Naive thymus-derived CD4-positive, alpha-beta T cell (primary cell): ENCODE results near the gene ATP7B. TPM values are rescaled to one million over a fixed set of nuclear protein-coding genes. Genes with fewer than 3 reads are reported as not detected.

ENCODE experiments used
- ATAC-seq: fragments of 150-1000 bp; cut with Tn5 transposase; 2 replicates; pipeline ENCODE4 v1.10.0; 2021; ENCODE audit warnings: mild to moderate bottlenecking, moderate library complexity
- CTCF ChIA-PET: fragments of 350-600 bp; sonication (Branson Sonifier 250); formaldehyde crosslinking; loops from one replicate; lab custom pipeline; 2021; ENCODE audit warnings: antibody characterized with exemption; lab: Charles Lee
- POLR2A ChIA-PET: fragments of 350-600 bp; sonication (Branson Sonifier 250); formaldehyde crosslinking; loops from one replicate; lab custom pipeline; 2021; ENCODE audit warnings: antibody characterized with exemption, inconsistent platforms; lab: Charles Lee
- DNase-seq, 9 donors: peaks; one replicate each; pipeline versions ENCODE4 v3.0.0 to v3.0.0-alpha.2; 2020 to 2022; ENCODE audit warnings: mixed read lengths in 1 of 9
- H3K27ac ChIP-seq: one replicate; pipeline ENCODE4 v1.7.0; 2013; ENCODE audit warnings: mild to moderate bottlenecking, low read depth, low read length, moderate library complexity
- H3K27me3 ChIP-seq, 2 donors: one replicate each; pipeline ENCODE4 v1.7.0; 2013; ENCODE audit warnings: low read length in 2 of 2, mild to moderate bottlenecking in 2 of 2, moderate library complexity in 2 of 2; ENCODE audit not compliant: control insufficient read depth in 2 of 2, insufficient read depth in 2 of 2
- H3K36me3 ChIP-seq, 3 experiments: 1 replicate in 2 of 3; 2 replicates in 1 of 3; pipeline ENCODE4 v1.7.0; 2013; ENCODE audit warnings: low read length in 3 of 3, mild to moderate bottlenecking in 3 of 3, moderate library complexity in 1 of 3; ENCODE audit not compliant: insufficient read depth in 3 of 3, control insufficient read depth in 2 of 3
- H3K4me1 ChIP-seq, 2 donors: one replicate each; pipeline ENCODE4 v1.7.0; 2013; ENCODE audit warnings: low read length in 2 of 2, mild to moderate bottlenecking in 2 of 2, moderate library complexity in 1 of 2; ENCODE audit not compliant: control insufficient read depth in 2 of 2, insufficient read depth in 2 of 2
- H3K4me3 ChIP-seq: 2 replicates; pipeline ENCODE4 v1.7.0; 2013; ENCODE audit warnings: mild to moderate bottlenecking, low read length
- H3K9me3 ChIP-seq, 3 experiments: 1 replicate in 2 of 3; 2 replicates in 1 of 3; pipeline ENCODE4 v1.7.0; 2013; ENCODE audit warnings: low read length in 3 of 3; ENCODE audit not compliant: control insufficient read depth in 2 of 3
- H3K27ac Mint-ChIP-seq, 9 donors: one replicate each; pipeline ENCODE4 v1.8.0; 2020 to 2022; ENCODE audit warnings: mixed read lengths in 9 of 9, mild to moderate bottlenecking in 8 of 9, moderate library complexity in 5 of 9, inconsistent platforms in 2 of 9
- H3K27me3 Mint-ChIP-seq, 5 donors: one replicate each; pipeline ENCODE4 v1.8.0; 2021 to 2022; ENCODE audit warnings: mixed read lengths in 5 of 5, mild to moderate bottlenecking in 1 of 5
- H3K36me3 Mint-ChIP-seq, 5 donors: one replicate each; pipeline ENCODE4 v1.8.0; 2020 to 2022; ENCODE audit warnings: mixed read lengths in 5 of 5, mild to moderate bottlenecking in 3 of 5, inconsistent platforms in 1 of 5
- H3K4me1 Mint-ChIP-seq, 7 donors: one replicate each; pipeline ENCODE4 v1.8.0; 2020 to 2022; ENCODE audit warnings: mixed read lengths in 7 of 7, mild to moderate bottlenecking in 3 of 7, inconsistent platforms in 1 of 7
- H3K4me3 Mint-ChIP-seq, 10 donors: one replicate each; pipeline ENCODE4 v1.8.0; 2020 to 2022; ENCODE audit warnings: mild to moderate bottlenecking in 10 of 10, mixed read lengths in 10 of 10, moderate library complexity in 6 of 10, inconsistent platforms in 2 of 10
- H3K9me3 Mint-ChIP-seq, 11 donors: one replicate each; pipeline ENCODE4 v1.8.0; 2020 to 2022; ENCODE audit warnings: mixed read lengths in 11 of 11, mild to moderate bottlenecking in 4 of 11, inconsistent platforms in 1 of 11, moderate library complexity in 1 of 11
- intact Hi-C, 2 donors: fragments of 100-400 bp; cut with micrococcal nuclease; formaldehyde crosslinking; loops; one replicate each; pipeline ENCODE4 v1.15.1; 2023
- polyA plus RNA-seq, 2 donors: library from polyadenylated mRNA; unstranded; fragments of 300-500 nt; fragmentation: Illumina TruSeq; gene quantifications; one replicate each; pipeline ENCODE4 v1.2.3, GENCODE V29; 2021
- total RNA-seq, 6 experiments: library from RNA in 5 of 6; stranded (reverse) in 5 of 6; gene quantifications; 1 replicate in 5 of 6; 2 replicates in 1 of 6; pipeline ENCODE4 v1.2.3 and lab custom pipeline; 2021 to 2026

The ATP7B gene
- total and polyA plus RNA-seq, 7 experiments from 2014 or later, result 0.18 to 1.4 (median 1.3) TPM

DNA sequence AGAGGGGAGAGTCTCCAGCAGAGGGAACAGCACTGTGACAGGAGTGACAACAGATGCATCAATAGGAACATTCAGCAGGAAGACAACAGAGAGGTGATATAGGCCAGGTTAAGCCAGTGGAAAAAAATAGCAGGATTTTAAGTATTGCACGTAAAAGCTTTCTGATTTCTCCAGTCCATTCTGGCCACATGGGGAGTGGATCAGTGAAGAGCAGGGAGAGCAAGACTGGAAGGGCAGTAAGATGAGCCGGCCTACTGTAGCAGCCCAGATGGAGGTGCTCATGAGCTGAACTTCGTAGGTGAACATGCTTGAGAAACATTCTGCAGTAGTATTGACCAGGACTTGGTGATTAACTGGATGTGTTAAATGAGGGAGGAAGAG is 15.0 kb upstream of the ATP7B start:
- Histone ChIP-seq H3K4me3 (no peak overlapping the region), H3K36me3 (peaks cover 0 to 59% (median 12%) of the 10 kb centered on the region in 3 experiments), H3K4me1 (no peaks in the 10 kb centered on the region), H3K27ac (no peak overlapping the region), H3K27me3 (no peaks in the 10 kb centered on the region), H3K9me3 (peaks cover 0 to 4% (median 0%) of the 10 kb centered on the region in 3 experiments)
- intact Hi-C loops, result loop anchor here in 1 of 2 donors (2.0 kb wide), 1 partner anchor 13 kb away; the partner anchor contains the start of gene ALG11
- no peaks in the 10 kb centered on the region for H3K27me3 Mint-ChIP-seq
- peaks cover 5 to 59% (median 40%) of the 10 kb centered on the region in 7 donors for H3K4me1 Mint-ChIP-seq
- H3K9me3 Mint-ChIP-seq, result peaks cover 3 to 58% (median 17%) of the 10 kb centered on the region in 11 donors
- no peak for ATAC-seq
- CTCF ChIA-PET, result interaction anchor here (0.5 kb wide), 2 partner anchors 155 to 174 kb away, joined by 3 to 4 read pairs; no protein-coding TSS in a partner anchor
- peak overlapping the region in 1 of 9 donors; percentile 47 for H3K27ac Mint-ChIP-seq
- POLR2A ChIA-PET, result no interaction called here
- peaks cover 36 to 92% (median 87%) of the 10 kb centered on the region in 5 donors for H3K36me3 Mint-ChIP-seq
- peak overlapping the region in 5 of 10 donors; percentile 19 to 60 (median 49) for H3K4me3 Mint-ChIP-seq
- no peak for DNase-seq

DNA sequence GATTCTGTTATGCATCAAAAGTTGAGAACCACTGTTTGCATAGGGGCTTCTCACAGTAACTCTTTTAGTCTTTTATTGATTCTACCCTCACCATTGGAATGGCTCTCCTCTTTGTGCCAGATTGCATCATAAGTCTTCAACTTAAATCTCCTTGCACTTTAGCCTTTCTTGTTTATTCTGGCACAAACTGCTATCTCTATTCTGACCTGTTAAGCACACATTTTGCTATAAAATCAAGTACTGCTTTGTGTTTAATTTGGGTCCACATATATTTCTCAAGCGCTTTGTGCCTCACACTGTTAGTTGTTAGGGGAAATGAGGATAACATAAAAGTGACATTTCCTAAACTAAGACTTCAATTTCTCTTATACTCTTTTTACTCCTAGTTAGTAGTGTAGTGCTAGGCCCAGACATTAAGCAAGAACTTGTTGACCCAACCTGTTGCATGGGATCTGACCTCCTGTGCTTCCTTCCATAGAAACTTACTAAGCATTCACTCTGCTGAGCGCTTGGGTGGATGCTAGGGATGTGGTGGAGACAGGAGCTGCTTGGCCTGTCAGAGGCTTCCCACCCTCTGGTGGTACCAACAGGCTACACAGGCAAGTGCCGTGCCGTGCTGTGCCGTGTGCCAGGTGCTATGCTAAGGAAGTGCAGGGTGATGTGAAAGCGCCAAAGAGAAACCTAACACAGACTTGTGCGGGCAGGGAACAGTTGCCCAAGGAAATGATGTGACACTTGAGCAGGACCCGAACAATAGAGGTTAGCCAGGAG is 14.4 kb upstream of the ATP7B start:
- DNase-seq, result no peak
- no peak overlapping the region for H3K27ac ChIP-seq
- H3K27me3 ChIP-seq, result no peaks in the 10 kb centered on the region
- peak overlapping the region in 5 of 10 donors; percentile 34 to 60 (median 49) for H3K4me3 Mint-ChIP-seq
- ChIA-PET CTCF (interaction anchor here (0.5 kb wide), 1 partner anchor 174 kb away, joined by 3 read pairs; no protein-coding TSS in a partner anchor), POLR2A (no interaction called here)
- ATAC-seq, result no peak
- H3K4me1 ChIP-seq, result no peaks in the 10 kb centered on the region
- peaks cover 0 to 4% (median 0%) of the 10 kb centered on the region in 3 experiments for H3K9me3 ChIP-seq
- peak overlapping the region in 1 of 9 donors; percentile 47 for H3K27ac Mint-ChIP-seq
- H3K36me3 ChIP-seq, result peaks cover 0 to 64% (median 12%) of the 10 kb centered on the region in 3 experiments
- H3K9me3 Mint-ChIP-seq, result peaks cover 3 to 56% (median 14%) of the 10 kb centered on the region in 11 donors
- intact Hi-C loops, result loop anchor here in 1 of 2 donors (2.0 kb wide), 1 partner anchor 13 kb away; the partner anchor contains the start of gene ALG11
- H3K4me1 Mint-ChIP-seq, result peaks cover 5 to 64% (median 42%) of the 10 kb centered on the region in 7 donors
- H3K4me3 ChIP-seq, result no peak overlapping the region
- H3K36me3 Mint-ChIP-seq, result peaks cover 42 to 98% (median 93%) of the 10 kb centered on the region in 5 donors
- H3K27me3 Mint-ChIP-seq, result no peaks in the 10 kb centered on the region

DNA sequence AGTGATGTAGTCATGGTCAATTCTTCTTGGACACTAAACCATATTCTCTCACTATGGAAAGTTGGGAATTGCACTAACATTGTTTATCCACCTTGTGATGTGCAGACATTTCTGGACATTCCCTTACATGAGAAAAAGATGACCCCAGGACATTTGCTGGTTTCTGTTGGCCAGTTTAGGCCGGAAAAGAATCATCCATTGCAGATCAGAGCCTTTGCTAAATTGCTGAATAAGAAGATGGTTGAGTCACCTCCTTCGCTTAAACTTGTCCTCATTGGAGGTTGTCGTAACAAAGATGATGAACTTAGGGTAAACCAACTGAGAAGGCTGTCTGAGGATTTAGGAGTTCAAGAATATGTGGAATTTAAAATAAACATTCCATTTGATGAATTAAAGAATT is 13.2 kb upstream of the ATP7B start, which contains the start of gene UTP14C:
UTP14C (plus strand) TSS at position 211 of the 400 bp plus-strand sequence. CDS start 4,114 bp downstream, outside the sequence.
- Mint-ChIP-seq H3K27ac (no peak within 1 kb of the TSS), H3K27me3 (no peaks in the 10 kb centered on the region), H3K36me3 (peaks cover 49 to 97% (median 93%) of the 10 kb centered on the region in 5 donors), H3K4me3 (peak within 1 kb of the TSS in 4 of 10 donors; percentile 3 to 49 (median 19)), H3K4me1 (peaks cover 5 to 63% (median 44%) of the 10 kb centered on the region in 7 donors), H3K9me3 (peaks cover 3 to 44% (median 14%) of the 10 kb centered on the region in 11 donors)
- ChIA-PET POLR2A (no interaction called here), CTCF (interaction anchor here (0.6 kb wide), 1 partner anchor 65 kb away, joined by 8 read pairs; no protein-coding TSS in a partner anchor)
- H3K9me3 ChIP-seq, result peaks cover 0 to 4% (median 0%) of the 10 kb centered on the region in 3 experiments
- no peak for DNase-seq
- no peak within 1 kb of the TSS for H3K4me3 ChIP-seq
- no peak for ATAC-seq
- H3K36me3 ChIP-seq, result peaks cover 5 to 76% (median 12%) of the 10 kb centered on the region in 3 experiments
- no peak within 1 kb of the TSS for H3K27ac ChIP-seq
- intact Hi-C loops, result no loop called here
- H3K4me1 ChIP-seq, result no peaks in the 10 kb centered on the region
- no peaks in the 10 kb centered on the region for H3K27me3 ChIP-seq

DNA sequence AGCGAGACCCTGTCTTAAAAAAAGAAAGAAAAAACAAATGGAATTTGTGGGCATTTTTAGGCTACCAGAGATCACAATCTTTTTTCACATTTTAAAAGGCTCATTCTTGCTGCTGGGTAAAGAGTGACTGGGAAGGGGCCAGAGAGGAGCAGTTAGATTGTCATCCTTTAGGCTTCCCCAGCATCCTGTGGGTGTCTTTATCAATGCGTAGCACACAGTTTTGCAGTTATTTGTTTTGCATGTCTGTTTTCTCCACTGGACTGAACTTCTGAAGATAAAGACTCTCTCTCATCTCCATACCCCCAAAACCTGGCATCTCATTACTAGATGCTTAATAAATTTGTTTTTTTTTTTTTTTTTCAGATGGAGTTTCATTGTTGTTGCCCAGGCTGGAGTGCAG is 11.1 kb upstream of the ATP7B start:
- peaks cover 41 to 89% (median 80%) of the 10 kb centered on the region in 5 donors for H3K36me3 Mint-ChIP-seq
- CTCF ChIA-PET, result interaction anchor here (0.7 kb wide), 1 partner anchor 598 kb away, joined by 4 read pairs; no protein-coding TSS in a partner anchor

DNA sequence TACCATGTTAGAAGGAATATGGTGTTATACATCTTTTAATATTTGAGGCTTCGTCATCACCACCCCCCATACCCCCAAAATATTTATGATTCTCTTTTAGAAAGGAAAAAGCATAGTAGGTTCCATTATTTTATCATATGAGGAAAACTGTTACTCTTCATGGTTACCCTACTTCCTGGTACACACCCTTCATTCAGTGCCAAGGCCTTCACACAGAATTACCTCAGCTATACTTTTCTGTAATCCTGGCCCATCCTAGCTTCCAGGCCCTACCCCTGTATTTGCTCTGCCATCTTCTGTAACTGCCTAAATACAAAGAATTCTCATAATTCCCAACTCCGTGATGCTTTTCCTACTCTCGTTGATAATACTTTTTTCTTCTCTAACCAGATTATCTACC is 8.9 kb upstream of the ATP7B start:
- H3K4me3 Mint-ChIP-seq, result no peak overlapping the region
- H3K27ac ChIP-seq, result no peak overlapping the region
- no peaks in the 10 kb centered on the region for H3K9me3 ChIP-seq
- DNase-seq (no peak), ATAC-seq (no peak)
- peaks cover 29 to 83% (median 69%) of the 10 kb centered on the region in 5 donors for H3K36me3 Mint-ChIP-seq
- ChIA-PET POLR2A (no interaction called here), CTCF (interaction anchor here (0.9 kb wide), 1 partner anchor 107 kb away, joined by 3 read pairs; no protein-coding TSS in a partner anchor)
- peaks cover 5 to 55% (median 12%) of the 10 kb centered on the region in 3 experiments for H3K36me3 ChIP-seq
- intact Hi-C loops, result no loop called here
- no peaks in the 10 kb centered on the region for H3K4me1 ChIP-seq
- peaks cover 0 to 7% (median 0%) of the 10 kb centered on the region in 11 donors for H3K9me3 Mint-ChIP-seq
- no peaks in the 10 kb centered on the region for H3K27me3 ChIP-seq
- peaks cover 8 to 68% (median 41%) of the 10 kb centered on the region in 7 donors for H3K4me1 Mint-ChIP-seq
- no peaks in the 10 kb centered on the region for H3K27me3 Mint-ChIP-seq
- no peak overlapping the region for H3K4me3 ChIP-seq
- no peak overlapping the region for H3K27ac Mint-ChIP-seq

More for the DNA sequence above, 11.1 kb upstream of the ATP7B start:
- no peak overlapping the region for H3K4me3 ChIP-seq
- H3K36me3 ChIP-seq, result peaks cover 5 to 76% (median 12%) of the 10 kb centered on the region in 3 experiments
- DNase-seq (no peak), ATAC-seq (no peak)
- H3K27ac ChIP-seq, result no peak overlapping the region
- H3K9me3 Mint-ChIP-seq, result peaks cover 3 to 24% (median 12%) of the 10 kb centered on the region in 11 donors
- POLR2A ChIA-PET, result interaction anchor here (0.7 kb wide), 1 partner anchor 177 kb away, joined by 5 read pairs; no protein-coding TSS in a partner anchor
- H3K4me1 Mint-ChIP-seq, result peaks cover 8 to 68% (median 51%) of the 10 kb centered on the region in 7 donors
- intact Hi-C loops, result no loop called here
- H3K27me3 Mint-ChIP-seq, result no peaks in the 10 kb centered on the region
- H3K9me3 ChIP-seq, result peaks cover 0 to 4% (median 0%) of the 10 kb centered on the region in 3 experiments
- no peak overlapping the region for H3K4me3 Mint-ChIP-seq
- H3K27ac Mint-ChIP-seq, result no peak overlapping the region
- H3K4me1 ChIP-seq, result no peaks in the 10 kb centered on the region
- H3K27me3 ChIP-seq, result no peaks in the 10 kb centered on the region

DNA sequence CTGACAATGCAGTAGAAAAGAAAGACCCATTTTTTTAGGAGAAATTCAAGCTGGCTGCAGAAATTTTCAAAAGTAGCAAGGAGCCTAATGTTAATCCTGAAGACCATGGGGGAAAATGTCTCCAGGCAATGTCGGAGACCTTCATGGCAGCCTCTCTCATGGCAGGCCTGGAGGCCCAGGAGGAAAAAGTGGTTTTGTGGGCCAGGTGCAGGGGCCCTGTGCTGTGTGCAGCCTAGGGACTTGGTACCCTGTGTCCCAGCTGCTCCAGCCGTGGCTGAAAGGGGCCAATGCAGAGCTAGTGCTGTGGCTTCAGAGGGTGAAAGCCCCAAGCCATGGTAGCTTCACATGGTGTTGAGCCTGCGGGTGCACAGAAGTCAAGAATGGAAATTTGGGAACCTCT is 5.0 kb upstream of the ATP7B start:
- H3K4me3 ChIP-seq, result no peak overlapping the region
- peaks cover 17 to 68% (median 49%) of the 10 kb centered on the region in 7 donors for H3K4me1 Mint-ChIP-seq
- peaks cover 0 to 5% (median 0%) of the 10 kb centered on the region in 11 donors for H3K9me3 Mint-ChIP-seq
- H3K36me3 ChIP-seq, result peaks cover 4 to 33% (median 5%) of the 10 kb centered on the region in 3 experiments
- ATAC-seq (no peak), DNase-seq (no peak)
- no peak overlapping the region for H3K27ac Mint-ChIP-seq
- ChIA-PET CTCF (no interaction called here), POLR2A (no interaction called here)
- H3K27ac ChIP-seq, result no peak overlapping the region
- H3K27me3 ChIP-seq, result no peaks in the 10 kb centered on the region
- no peak overlapping the region for H3K4me3 Mint-ChIP-seq
- peaks cover 16 to 49% (median 40%) of the 10 kb centered on the region in 5 donors for H3K36me3 Mint-ChIP-seq
- H3K9me3 ChIP-seq, result no peaks in the 10 kb centered on the region
- peaks cover 0 to under 1% (median under 1%) of the 10 kb centered on the region in 5 donors for H3K27me3 Mint-ChIP-seq
- H3K4me1 ChIP-seq, result peaks cover 9 to 12% of the 10 kb centered on the region in 2 donors
- intact Hi-C loops, result no loop called here
